Activated CD4-positive, alpha-beta T cell treated with anti-CD3 and anti-CD28 coated beads, Interleukin-2, amount 50 U/mL, for 16 hours (primary cell): ENCODE results near the gene NAT9.

Experiments used
- DNase-seq: peaks from one replicate; pipeline ENCODE4 v3.0.0-alpha.2; 2020

The NAT9 gene

DNA sequence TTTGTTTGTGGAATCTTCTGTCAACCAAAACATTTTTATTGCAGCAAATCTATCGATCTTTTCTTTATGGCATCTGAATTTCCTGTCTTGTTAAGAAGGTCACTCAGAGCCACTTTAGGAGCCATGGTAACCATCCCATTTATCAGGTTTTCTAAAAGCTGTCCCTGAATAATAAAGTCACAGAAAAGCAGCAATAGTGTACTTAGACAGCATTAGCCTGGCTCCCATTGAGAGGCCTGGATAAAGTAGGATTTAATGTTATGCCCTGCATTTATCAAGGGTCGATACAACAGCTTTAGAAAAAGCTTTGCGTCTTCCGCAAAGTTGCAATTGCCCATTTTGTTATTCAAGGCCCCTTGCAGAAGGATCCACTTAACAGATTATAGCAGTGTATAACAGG, 53.4 kb downstream of the NAT9 start:
- no peak for DNase-seq
